ENCODE measurements around the gene PIERCE2.
"Not testable (repeated sequence)": the region's sequence is repeated elsewhere in the genome, so short reads cannot be mapped to it uniquely, and the experiment has no call there.

PIERCE2 gene

GRCh38 chr15:55401786-55402246 lies 6.5 kb upstream of the PIERCE2 start:
- peak overlapping the region; percentile 61 for H3K27ac Mint-ChIP-seq
- no peak overlapping the region for H3K4me3 Mint-ChIP-seq
- ATAC-seq (ENCODE audit: low read depth) (no peak), DNase-seq (ENCODE audit: low spot score in 2 of 2) (no peak)
- H3K9me3 Mint-ChIP-seq = no peaks in the 10 kb centered on the region
- peaks cover 21% of the 10 kb centered on the region for H3K36me3 Mint-ChIP-seq
- no peaks in the 10 kb centered on the region for H3K27me3 Mint-ChIP-seq
- peaks cover 27% of the 10 kb centered on the region for H3K4me1 Mint-ChIP-seq

GRCh38 chr15:55402707-55403106 lies 5.6 kb upstream of the PIERCE2 start:
- Mint-ChIP-seq H3K9me3 (no peaks in the 10 kb centered on the region), H3K4me3 (no peak overlapping the region)

GRCh38 chr15:55403531-55403930 lies 4.8 kb upstream of the PIERCE2 start:
- H3K4me1 Mint-ChIP-seq = peaks cover 31% of the 10 kb centered on the region
- H3K36me3 Mint-ChIP-seq = peaks cover 9% of the 10 kb centered on the region
- H3K27me3 Mint-ChIP-seq = no peaks in the 10 kb centered on the region
- no peak overlapping the region for H3K4me3 Mint-ChIP-seq
- no peak overlapping the region for H3K27ac Mint-ChIP-seq
- ATAC-seq (ENCODE audit: low read depth) (no peak), DNase-seq (ENCODE audit: low spot score in 2 of 2) (no peak)
- no peaks in the 10 kb centered on the region for H3K9me3 Mint-ChIP-seq

More at GRCh38 chr15:55402707-55403106, 5.6 kb upstream of the PIERCE2 start:
- no peaks in the 10 kb centered on the region for H3K27me3 Mint-ChIP-seq
- no peak overlapping the region for H3K27ac Mint-ChIP-seq
- DNase-seq (ENCODE audit: low spot score in 2 of 2) (no peak), ATAC-seq (ENCODE audit: low read depth) (no peak)
- peaks cover 16% of the 10 kb centered on the region for H3K36me3 Mint-ChIP-seq
- peaks cover 30% of the 10 kb centered on the region for H3K4me1 Mint-ChIP-seq

- H3K27ac Mint-ChIP-seq = peak overlapping the region; percentile 92
- H3K9me3 Mint-ChIP-seq = no peaks in the 10 kb centered on the region
- DNase-seq (ENCODE audit: low spot score in 2 of 2) (no peak), ATAC-seq (ENCODE audit: low read depth) (peak; percentile 16)
- no peaks in the 10 kb centered on the region for H3K27me3 Mint-ChIP-seq
- peak overlapping the region; percentile 91 for H3K4me3 Mint-ChIP-seq
- peaks cover 23% of the 10 kb centered on the region for H3K4me1 Mint-ChIP-seq
- peaks cover under 1% of the 10 kb centered on the region for H3K36me3 Mint-ChIP-seq
These were observed 740 bp upstream of the PIERCE2 start for GRCh38 chr15:55407498-55408011.

GRCh38 chr15:55408976-55409375 lies 681 bp downstream of the PIERCE2 start:
- not testable (repeated sequence) for ATAC-seq (ENCODE audit: low read depth); H3K27me3 Mint-ChIP-seq; DNase-seq (ENCODE audit: low spot score in 2 of 2); H3K9me3 Mint-ChIP-seq; H3K36me3 Mint-ChIP-seq
- peaks cover 14% of the 10 kb centered on the region for H3K4me1 Mint-ChIP-seq
- peak overlapping the region; percentile 92 for H3K27ac Mint-ChIP-seq
- peak overlapping the region; percentile 91 for H3K4me3 Mint-ChIP-seq

- not testable (repeated sequence) for ATAC-seq (ENCODE audit: low read depth); H3K36me3 Mint-ChIP-seq; DNase-seq (ENCODE audit: low spot score in 2 of 2); H3K4me1 Mint-ChIP-seq; H3K27ac Mint-ChIP-seq; H3K9me3 Mint-ChIP-seq; H3K27me3 Mint-ChIP-seq; H3K4me3 Mint-ChIP-seq
These were observed 9.4 kb downstream of the PIERCE2 start for GRCh38 chr15:55417678-55418077.

GRCh38 chr15:55420171-55420866 lies 12.0 kb downstream of the PIERCE2 start:
- ATAC-seq (ENCODE audit: low read depth) (no peak), DNase-seq (ENCODE audit: low spot score in 2 of 2) (no peak)
- H3K4me1 Mint-ChIP-seq = no peaks in the 10 kb centered on the region
- H3K27me3 Mint-ChIP-seq = no peaks in the 10 kb centered on the region
- H3K9me3 Mint-ChIP-seq = no peaks in the 10 kb centered on the region
- H3K4me3 Mint-ChIP-seq = no peak overlapping the region
- H3K27ac Mint-ChIP-seq = no peak overlapping the region
- H3K36me3 Mint-ChIP-seq = no peaks in the 10 kb centered on the region

- H3K4me3 Mint-ChIP-seq = no peak overlapping the region
- no peaks in the 10 kb centered on the region for H3K27me3 Mint-ChIP-seq
- no peaks in the 10 kb centered on the region for H3K4me1 Mint-ChIP-seq
- no peaks in the 10 kb centered on the region for H3K36me3 Mint-ChIP-seq
- H3K9me3 Mint-ChIP-seq = no peaks in the 10 kb centered on the region
- no peak for ATAC-seq (ENCODE audit: low read depth)
- no peak overlapping the region for H3K27ac Mint-ChIP-seq
- no peak for DNase-seq (ENCODE audit: low spot score in 2 of 2)
These were observed 13.8 kb downstream of the PIERCE2 start for GRCh38 chr15:55422089-55422488.

GRCh38 chr15:55434989-55435825 lies 26.9 kb downstream of the PIERCE2 start:
- Mint-ChIP-seq H3K27me3 (no peaks in the 10 kb centered on the region), H3K4me1 (peaks cover 6% of the 10 kb centered on the region), H3K36me3 (no peaks in the 10 kb centered on the region), H3K9me3 (no peaks in the 10 kb centered on the region), H3K27ac (no peak overlapping the region), H3K4me3 (no peak overlapping the region)
- DNase-seq (ENCODE audit: low spot score in 2 of 2) (peak in 1 of 2 donors; percentile 16), ATAC-seq (ENCODE audit: low read depth) (peak; percentile 74)

GRCh38 chr15:55443141-55443540 lies 34.8 kb downstream of the PIERCE2 start:
- not testable (repeated sequence) for DNase-seq (ENCODE audit: low spot score in 2 of 2); H3K4me3 Mint-ChIP-seq; H3K4me1 Mint-ChIP-seq; H3K27ac Mint-ChIP-seq; H3K36me3 Mint-ChIP-seq; ATAC-seq (ENCODE audit: low read depth); H3K27me3 Mint-ChIP-seq; H3K9me3 Mint-ChIP-seq

- H3K4me3 Mint-ChIP-seq; H3K27ac Mint-ChIP-seq; H3K9me3 Mint-ChIP-seq; H3K4me1 Mint-ChIP-seq; H3K27me3 Mint-ChIP-seq; H3K36me3 Mint-ChIP-seq; ATAC-seq (ENCODE audit: low read depth); DNase-seq (ENCODE audit: low spot score in 2 of 2): not testable (repeated sequence)
These were observed 37.6 kb downstream of the PIERCE2 start for GRCh38 chr15:55445936-55446335.

- H3K4me3 Mint-ChIP-seq; DNase-seq (ENCODE audit: low spot score in 2 of 2); H3K36me3 Mint-ChIP-seq; ATAC-seq (ENCODE audit: low read depth); H3K27me3 Mint-ChIP-seq; H3K27ac Mint-ChIP-seq; H3K9me3 Mint-ChIP-seq; H3K4me1 Mint-ChIP-seq: not testable (repeated sequence)
These were observed 38.2 kb downstream of the PIERCE2 start for GRCh38 chr15:55446379-55447029.

- not testable (repeated sequence) for H3K4me3 Mint-ChIP-seq; H3K4me1 Mint-ChIP-seq; DNase-seq (ENCODE audit: low spot score in 2 of 2); H3K27ac Mint-ChIP-seq; ATAC-seq (ENCODE audit: low read depth); H3K9me3 Mint-ChIP-seq; H3K36me3 Mint-ChIP-seq; H3K27me3 Mint-ChIP-seq
These were observed 38.7 kb downstream of the PIERCE2 start for GRCh38 chr15:55447030-55447394.

Data from memory B cell (primary cell).